ENCODE results near the gene F5. TPM values are rescaled to one million over a fixed set of nuclear protein-coding genes. Genes with fewer than 3 reads are reported as not detected.

Gene F5
- polyA plus RNA-seq, 1 experiment: not detected

DNA sequence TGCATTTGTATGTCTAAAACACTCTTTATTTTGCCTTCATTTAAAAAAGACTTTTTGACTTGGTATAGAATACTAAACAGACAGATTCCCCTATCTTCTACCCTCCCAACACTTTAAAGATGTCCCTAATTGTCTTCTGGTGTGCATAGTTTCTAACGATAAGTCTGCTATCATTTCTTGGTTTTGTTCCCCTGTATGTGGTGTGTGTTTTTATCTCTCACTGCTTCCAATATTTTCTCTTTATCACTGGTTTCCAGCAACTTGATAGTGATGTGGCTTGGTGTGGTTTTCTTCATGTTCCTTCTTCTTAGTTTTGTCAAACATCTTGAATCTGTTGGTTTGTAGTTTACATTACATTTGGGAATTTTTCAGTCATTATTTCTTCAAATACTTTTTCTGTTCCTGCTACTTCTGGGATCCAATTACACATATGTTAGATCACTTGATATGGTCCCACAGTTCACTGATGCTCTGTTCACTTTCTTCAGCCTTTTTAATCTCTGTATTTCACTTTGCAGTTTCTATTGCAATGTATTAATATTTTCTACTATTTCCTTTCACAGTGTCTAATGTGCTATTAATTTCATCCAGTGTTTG is 23.2 kb downstream of the F5 start:
- Histone ChIP-seq H3K27ac (ENCODE audit: low read depth, low read length) (no peak overlapping the region), H3K9me3 (ENCODE audit: control insufficient read depth, insufficient read depth, low read length) (no peaks in the 10 kb centered on the region), H3K27me3 (ENCODE audit: control insufficient read depth, insufficient read depth, low read length) (no peaks in the 10 kb centered on the region), H3K4me3 (ENCODE audit: low read depth, low read length) (no peak overlapping the region)
- DNase-seq (ENCODE audit: low read depth, low spot score): no peak
- TF ChIP-seq, protein P1, sequence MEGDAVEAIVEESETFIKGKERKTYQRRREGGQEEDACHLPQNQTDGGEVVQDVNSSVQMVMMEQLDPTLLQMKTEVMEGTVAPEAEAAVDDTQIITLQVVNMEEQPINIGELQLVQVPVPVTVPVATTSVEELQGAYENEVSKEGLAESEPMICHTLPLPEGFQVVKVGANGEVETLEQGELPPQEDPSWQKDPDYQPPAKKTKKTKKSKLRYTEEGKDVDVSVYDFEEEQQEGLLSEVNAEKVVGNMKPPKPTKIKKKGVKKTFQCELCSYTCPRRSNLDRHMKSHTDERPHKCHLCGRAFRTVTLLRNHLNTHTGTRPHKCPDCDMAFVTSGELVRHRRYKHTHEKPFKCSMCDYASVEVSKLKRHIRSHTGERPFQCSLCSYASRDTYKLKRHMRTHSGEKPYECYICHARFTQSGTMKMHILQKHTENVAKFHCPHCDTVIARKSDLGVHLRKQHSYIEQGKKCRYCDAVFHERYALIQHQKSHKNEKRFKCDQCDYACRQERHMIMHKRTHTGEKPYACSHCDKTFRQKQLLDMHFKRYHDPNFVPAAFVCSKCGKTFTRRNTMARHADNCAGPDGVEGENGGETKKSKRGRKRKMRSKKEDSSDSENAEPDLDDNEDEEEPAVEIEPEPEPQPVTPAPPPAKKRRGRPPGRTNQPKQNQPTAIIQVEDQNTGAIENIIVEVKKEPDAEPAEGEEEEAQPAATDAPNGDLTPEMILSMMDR (IDR thresholded peaks at IDR 0.05; ENCODE audit: low read depth, low read length): no peak
- CTCF ChIA-PET: no interaction called here
- POLR2A ChIA-PET: no interaction called here

DNA sequence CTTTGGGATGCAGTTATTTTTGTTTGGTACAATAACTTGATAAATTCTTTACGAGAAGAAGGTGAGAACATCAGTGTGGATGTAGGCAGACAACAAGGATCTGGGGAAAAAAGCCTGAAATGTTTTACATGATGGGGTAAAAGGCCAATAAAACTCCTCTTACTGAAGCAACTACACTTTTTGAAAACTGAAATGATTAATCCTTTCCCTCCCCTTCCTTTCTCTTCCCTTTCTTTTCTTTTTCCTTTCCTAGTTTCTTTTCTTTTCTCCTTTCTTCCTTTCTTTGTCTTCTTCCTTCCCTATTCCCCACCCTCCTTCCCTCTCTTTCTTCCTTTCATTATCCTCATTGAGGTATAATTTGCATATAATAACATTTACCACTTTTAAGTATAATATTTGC is 24.6 kb downstream of the F5 start:
- TF ChIP-seq, protein P1 (IDR thresholded peaks at IDR 0.05; ENCODE audit: low read depth, low read length): no peak
- no peak for DNase-seq (ENCODE audit: low read depth, low spot score)
- Histone ChIP-seq H3K27ac (ENCODE audit: low read depth, low read length) (no peak overlapping the region), H3K27me3 (ENCODE audit: control insufficient read depth, insufficient read depth, low read length) (no peaks in the 10 kb centered on the region), H3K4me3 (ENCODE audit: low read depth, low read length) (no peak overlapping the region), H3K9me3 (ENCODE audit: control insufficient read depth, insufficient read depth, low read length) (no peaks in the 10 kb centered on the region)
- ChIA-PET POLR2A (no interaction called here), CTCF (interaction anchor here (0.6 kb wide), 1 partner anchor 15 kb away, joined by 3 read pairs; no protein-coding TSS in a partner anchor)

DNA sequence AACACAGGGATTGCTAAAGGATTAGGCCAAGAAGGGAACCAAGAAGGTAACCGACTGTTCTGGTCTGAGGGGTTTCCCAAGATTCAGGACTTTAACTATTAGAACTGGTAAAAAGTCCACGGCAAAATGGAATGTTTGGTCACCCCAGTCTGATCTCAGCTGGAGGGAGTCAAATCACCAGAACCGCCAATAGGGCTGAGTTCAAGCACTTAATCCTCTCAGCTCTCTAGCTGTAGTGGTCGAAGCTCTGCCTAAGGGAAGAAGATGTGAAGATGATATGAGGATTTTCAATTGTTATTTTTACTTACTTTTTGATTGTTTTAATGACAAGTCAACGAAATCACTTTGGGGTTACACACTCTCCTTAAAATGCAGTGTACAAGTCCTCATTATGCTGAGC is 29.1 kb downstream of the F5 start:
- no peak for DNase-seq (ENCODE audit: low read depth, low spot score)
- H3K9me3 ChIP-seq (ENCODE audit: control insufficient read depth, insufficient read depth, low read length): no peaks in the 10 kb centered on the region
- POLR2A ChIA-PET: no interaction called here

DNA sequence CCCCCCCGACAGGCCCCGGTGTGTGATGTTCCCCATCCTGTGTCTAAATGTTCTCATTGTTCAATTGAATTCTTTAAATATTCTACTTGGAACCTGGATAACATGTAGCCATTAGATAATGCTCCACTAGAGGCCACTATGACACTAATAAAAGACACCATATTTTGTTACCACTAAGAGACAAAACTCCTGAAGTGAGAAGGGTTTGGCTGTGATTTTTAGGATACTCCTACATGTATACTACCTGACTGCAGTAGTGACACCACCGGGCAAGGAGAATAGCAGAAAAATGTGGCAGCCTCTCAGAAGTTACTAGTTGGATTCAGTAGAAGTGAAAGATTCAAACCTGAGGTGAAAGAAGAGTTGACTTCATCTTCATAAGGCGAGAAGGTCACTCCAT is 36.0 kb downstream of the F5 start:
- CTCF ChIA-PET: interaction anchor here (0.8 to 5.0 kb wide), 7 partner anchors 10 to 259 kb away, joined by 3 to 31 read pairs (median 4); no protein-coding TSS in a partner anchor
- no peak for DNase-seq (ENCODE audit: low read depth, low spot score)

More for the DNA sequence above, 29.1 kb downstream of the F5 start:
- TF ChIP-seq, protein P1 (IDR thresholded peaks at IDR 0.05; ENCODE audit: low read depth, low read length): no peak
- CTCF ChIA-PET: no interaction called here
- no peaks in the 10 kb centered on the region for H3K27me3 ChIP-seq (ENCODE audit: control insufficient read depth, insufficient read depth, low read length)
- H3K4me3 ChIP-seq (ENCODE audit: low read depth, low read length): no peak overlapping the region
- H3K27ac ChIP-seq (ENCODE audit: low read depth, low read length): no peak overlapping the region

DNA sequence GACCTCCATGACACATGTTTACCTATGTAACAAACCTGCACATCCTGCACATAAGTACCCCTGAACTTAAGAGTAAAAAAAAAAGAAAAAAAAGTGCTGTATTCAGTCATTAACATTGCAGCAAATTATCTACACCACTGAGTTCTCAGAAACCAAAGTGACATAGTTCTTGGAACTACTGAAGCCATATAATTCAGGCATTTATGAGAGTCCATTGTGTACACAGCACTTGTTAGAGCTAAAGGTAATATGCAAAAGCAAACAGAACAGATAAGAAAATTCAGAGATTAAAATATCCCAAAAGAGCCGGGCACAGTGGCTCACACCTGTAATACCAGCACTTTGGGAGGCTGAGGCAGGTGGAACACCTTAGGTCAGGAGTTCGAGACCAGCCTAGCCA is 38.0 kb downstream of the F5 start:
- TF ChIP-seq, protein P1 (IDR thresholded peaks at IDR 0.05; ENCODE audit: low read depth, low read length): no peak
- no peak overlapping the region for H3K4me3 ChIP-seq (ENCODE audit: low read depth, low read length)
- no peak for DNase-seq (ENCODE audit: low read depth, low spot score)
- no peak overlapping the region for H3K27ac ChIP-seq (ENCODE audit: low read depth, low read length)
- no peaks in the 10 kb centered on the region for H3K9me3 ChIP-seq (ENCODE audit: control insufficient read depth, insufficient read depth, low read length)
- ChIA-PET CTCF (interaction anchor here (1.0 to 5.0 kb wide), 8 partner anchors 11 to 945 kb away, joined by 3 to 31 read pairs (median 4); no protein-coding TSS in a partner anchor), POLR2A (no interaction called here)
- H3K27me3 ChIP-seq (ENCODE audit: control insufficient read depth, insufficient read depth, low read length): no peaks in the 10 kb centered on the region

More for the DNA sequence above, 36.0 kb downstream of the F5 start:
- POLR2A ChIA-PET: no interaction called here
- Histone ChIP-seq H3K27me3 (ENCODE audit: control insufficient read depth, insufficient read depth, low read length) (no peaks in the 10 kb centered on the region), H3K4me3 (ENCODE audit: low read depth, low read length) (no peak overlapping the region), H3K27ac (ENCODE audit: low read depth, low read length) (no peak overlapping the region), H3K9me3 (ENCODE audit: control insufficient read depth, insufficient read depth, low read length) (no peaks in the 10 kb centered on the region)
- TF ChIP-seq, protein P1 (IDR thresholded peaks at IDR 0.05; ENCODE audit: low read depth, low read length): peak; percentile 52

Data from AG04450 (cell line).